22Rv1 (cell line): ENCODE data around the gene FBXO15.

Experiments used
- ZFX ChIP-seq: fragments of 450-650 bp; IDR thresholded peaks from 2 replicates; pipeline ENCODE4 v1.6.1; 2017; ENCODE audit warnings: antibody characterized with exemption, borderline replicate concordance
- TF ChIP-seq, protein P1 (sequence below): fragments of 450-650 bp; IDR thresholded peaks from 2 replicates; pipeline ENCODE4 v1.5.1; 2017; ENCODE audit warnings: mild to moderate bottlenecking

GRCh38 chr18:74146756-74147155 is 878 bp downstream of the FBXO15 start:
- TF ChIP-seq, protein P1, sequence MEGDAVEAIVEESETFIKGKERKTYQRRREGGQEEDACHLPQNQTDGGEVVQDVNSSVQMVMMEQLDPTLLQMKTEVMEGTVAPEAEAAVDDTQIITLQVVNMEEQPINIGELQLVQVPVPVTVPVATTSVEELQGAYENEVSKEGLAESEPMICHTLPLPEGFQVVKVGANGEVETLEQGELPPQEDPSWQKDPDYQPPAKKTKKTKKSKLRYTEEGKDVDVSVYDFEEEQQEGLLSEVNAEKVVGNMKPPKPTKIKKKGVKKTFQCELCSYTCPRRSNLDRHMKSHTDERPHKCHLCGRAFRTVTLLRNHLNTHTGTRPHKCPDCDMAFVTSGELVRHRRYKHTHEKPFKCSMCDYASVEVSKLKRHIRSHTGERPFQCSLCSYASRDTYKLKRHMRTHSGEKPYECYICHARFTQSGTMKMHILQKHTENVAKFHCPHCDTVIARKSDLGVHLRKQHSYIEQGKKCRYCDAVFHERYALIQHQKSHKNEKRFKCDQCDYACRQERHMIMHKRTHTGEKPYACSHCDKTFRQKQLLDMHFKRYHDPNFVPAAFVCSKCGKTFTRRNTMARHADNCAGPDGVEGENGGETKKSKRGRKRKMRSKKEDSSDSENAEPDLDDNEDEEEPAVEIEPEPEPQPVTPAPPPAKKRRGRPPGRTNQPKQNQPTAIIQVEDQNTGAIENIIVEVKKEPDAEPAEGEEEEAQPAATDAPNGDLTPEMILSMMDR: no peak
- no peak for TF ChIP-seq ZFX
